Measurements from ENCODE around the gene SLC6A9.

- no peak for TF ChIP-seq POLR2A (IDR thresholded peaks at IDR 0.05)
- no peak for TF ChIP-seq CTCF (IDR thresholded peaks at IDR 0.05)
Measured at GRCh38 chr1:43991200-43991475, 40.1 kb downstream of the SLC6A9 start.

Measured in adrenal gland (tissue), 5 donors.